ENCODE data around the gene PCDHGA11. TPM values are rescaled to one million over a fixed set of nuclear protein-coding genes. Genes with fewer than 3 reads are reported as not detected.
"Not testable (repeated sequence)": the region's sequence is repeated elsewhere in the genome, so short reads cannot be mapped to it uniquely, and the experiment has no call there.

The PCDHGA11 gene
- total and polyA plus RNA-seq, 2 experiments from 2014 or later = 1.8 to 2.7 TPM

GRCh38 chr5:141389153-141390042 lies 31.5 kb upstream of the PCDHGA11 start:
- Histone ChIP-seq H3K4me1 (ENCODE audit: insufficient read depth) (no peaks in the 10 kb centered on the region), H3K79me2 (no peaks in the 10 kb centered on the region), H3K9me3 (ENCODE audit: low read depth) (peaks cover 43% of the 10 kb centered on the region), H3K4me3 (no peak overlapping the region), H2AFZ (no peak overlapping the region), H3K36me3 (replicated peaks; ENCODE audit: insufficient read depth, low read depth) (no peaks in the 10 kb centered on the region), H4K20me1 (ENCODE audit: insufficient read depth, poor library complexity, severe bottlenecking) (no peaks in the 10 kb centered on the region), H3K4me2 (no peak overlapping the region), H3K27ac (no peak overlapping the region), H3K9me2 (replicated peaks; ENCODE audit: insufficient read depth) (no peaks in the 10 kb centered on the region), H3K27me3 (no peaks in the 10 kb centered on the region)
- TF ChIP-seq EZH2 (IDR thresholded peaks at IDR 0.05; ENCODE audit: borderline replicate concordance) (no peak), EZH2phosphoT487 (IDR thresholded peaks at IDR 0.05; ENCODE audit: low read depth, severe bottlenecking, unreplicated experiment) (no peak), CTCF (IDR thresholded peaks at IDR 0.05; ENCODE audit: poor library complexity) (no peak)
- DNase-seq (ENCODE audit: low spot score) = no peak
- WGBS (ENCODE audit: low lambda C conversion rate, missing lambda C conversion rate) = 98% methylated on average over 73 of the region's 77 CpGs

- H2AFZ ChIP-seq = no peak within 1 kb of the TSS
- TF ChIP-seq EZH2 (IDR thresholded peaks at IDR 0.05; ENCODE audit: borderline replicate concordance) (no peak), EZH2phosphoT487 (IDR thresholded peaks at IDR 0.05; ENCODE audit: low read depth, severe bottlenecking, unreplicated experiment) (no peak), CTCF (IDR thresholded peaks at IDR 0.05; ENCODE audit: poor library complexity) (no peak)
- no peak within 1 kb of the TSS for H3K27ac ChIP-seq
- no peaks in the 10 kb centered on the region for H3K9me2 ChIP-seq (replicated peaks; ENCODE audit: insufficient read depth)
- 98% methylated on average over 38 of the region's 38 CpGs for WGBS (ENCODE audit: low lambda C conversion rate, missing lambda C conversion rate)
- H3K27me3 ChIP-seq = no peaks in the 10 kb centered on the region
- H3K4me2 ChIP-seq = no peak within 1 kb of the TSS
- H3K9me3 ChIP-seq (ENCODE audit: low read depth) = peaks cover 63% of the 10 kb centered on the region
- H3K36me3 ChIP-seq (replicated peaks; ENCODE audit: insufficient read depth, low read depth) = no peaks in the 10 kb centered on the region
- H3K79me2 ChIP-seq = no peaks in the 10 kb centered on the region
- DNase-seq (ENCODE audit: low spot score) = no peak
- H3K4me3 ChIP-seq = no peak within 1 kb of the TSS
- H3K4me1 ChIP-seq (ENCODE audit: insufficient read depth) = no peaks in the 10 kb centered on the region
- no peaks in the 10 kb centered on the region for H4K20me1 ChIP-seq (ENCODE audit: insufficient read depth, poor library complexity, severe bottlenecking)
Measured at GRCh38 chr5:141392429-141393198, 28.2 kb upstream of the PCDHGA11 start, which contains the start of gene PCDHGA8. PCDHGA8 (plus strand) TSS chr5:141392633; CDS start chr5:141392814, 181 bp downstream.

- H2AFZ ChIP-seq = no peak overlapping the region
- H3K27ac ChIP-seq = no peak overlapping the region
- H3K4me1 ChIP-seq (ENCODE audit: insufficient read depth) = no peaks in the 10 kb centered on the region
- H3K36me3 ChIP-seq (replicated peaks; ENCODE audit: insufficient read depth, low read depth) = no peaks in the 10 kb centered on the region
- no peaks in the 10 kb centered on the region for H3K27me3 ChIP-seq
- TF ChIP-seq CTCF (IDR thresholded peaks at IDR 0.05; ENCODE audit: poor library complexity) = no peak
- H3K4me3 ChIP-seq = no peak overlapping the region
- peaks cover 64% of the 10 kb centered on the region for H3K9me3 ChIP-seq (ENCODE audit: low read depth)
- no peaks in the 10 kb centered on the region for H3K9me2 ChIP-seq (replicated peaks; ENCODE audit: insufficient read depth)
- H4K20me1 ChIP-seq (ENCODE audit: insufficient read depth, poor library complexity, severe bottlenecking) = no peaks in the 10 kb centered on the region
- WGBS (ENCODE audit: low lambda C conversion rate, missing lambda C conversion rate) = 97% methylated on average over 21 of the region's 21 CpGs
- no peak for DNase-seq (ENCODE audit: low spot score)
- no peaks in the 10 kb centered on the region for H3K79me2 ChIP-seq
- H3K4me2 ChIP-seq = no peak overlapping the region
Measured at GRCh38 chr5:141393267-141393666, 27.6 kb upstream of the PCDHGA11 start.

- H3K79me2 ChIP-seq; H3K9me2 ChIP-seq (replicated peaks; ENCODE audit: insufficient read depth); H3K4me3 ChIP-seq; H3K27ac ChIP-seq; H4K20me1 ChIP-seq (ENCODE audit: insufficient read depth, poor library complexity, severe bottlenecking); H3K4me2 ChIP-seq; H2AFZ ChIP-seq; H3K27me3 ChIP-seq; H3K4me1 ChIP-seq (ENCODE audit: insufficient read depth); H3K36me3 ChIP-seq (replicated peaks; ENCODE audit: insufficient read depth, low read depth); DNase-seq (ENCODE audit: low spot score): not testable (repeated sequence)
- 97% methylated on average over 37 of the region's 53 CpGs for WGBS (ENCODE audit: low lambda C conversion rate, missing lambda C conversion rate)
- H3K9me3 ChIP-seq (ENCODE audit: low read depth) = peaks cover 62% of the 10 kb centered on the region
Measured at GRCh38 chr5:141394401-141395187, 26.3 kb upstream of the PCDHGA11 start.

GRCh38 chr5:141397756-141398551 lies 22.9 kb upstream of the PCDHGA11 start, which contains the start of gene PCDHGB5:
PCDHGB5 (plus strand) TSS chr5:141397947; CDS start chr5:141398128, 181 bp downstream.
- H3K9me2 ChIP-seq (replicated peaks; ENCODE audit: insufficient read depth); H3K4me1 ChIP-seq (ENCODE audit: insufficient read depth); H3K36me3 ChIP-seq (replicated peaks; ENCODE audit: insufficient read depth, low read depth); H3K79me2 ChIP-seq; H3K4me2 ChIP-seq; H3K27me3 ChIP-seq; DNase-seq (ENCODE audit: low spot score); H2AFZ ChIP-seq; H4K20me1 ChIP-seq (ENCODE audit: insufficient read depth, poor library complexity, severe bottlenecking); H3K4me3 ChIP-seq; H3K27ac ChIP-seq: not testable (repeated sequence)
- H3K9me3 ChIP-seq (ENCODE audit: low read depth) = peaks cover 49% of the 10 kb centered on the region
- 88% methylated on average over 26 of the region's 43 CpGs for WGBS (ENCODE audit: low lambda C conversion rate, missing lambda C conversion rate)
